ENCODE results near the gene NKX1-1. TPM values are rescaled to one million over a fixed set of nuclear protein-coding genes. Genes with fewer than 3 reads are reported as not detected.

Gene NKX1-1
- total RNA-seq, 6 experiments from 2014 or later = not detected

GRCh38 chr4:1407657-1408333, 1.6 kb upstream of the NKX1-1 start:
- H3K27me3 Mint-ChIP-seq (ENCODE audit: insufficient read depth) = peaks cover 15% of the 10 kb centered on the region
- H3K36me3 Mint-ChIP-seq (ENCODE audit: low read depth) = no peaks in the 10 kb centered on the region
- H3K4me3 Mint-ChIP-seq = no peak overlapping the region
- TF ChIP-seq, protein P1, sequence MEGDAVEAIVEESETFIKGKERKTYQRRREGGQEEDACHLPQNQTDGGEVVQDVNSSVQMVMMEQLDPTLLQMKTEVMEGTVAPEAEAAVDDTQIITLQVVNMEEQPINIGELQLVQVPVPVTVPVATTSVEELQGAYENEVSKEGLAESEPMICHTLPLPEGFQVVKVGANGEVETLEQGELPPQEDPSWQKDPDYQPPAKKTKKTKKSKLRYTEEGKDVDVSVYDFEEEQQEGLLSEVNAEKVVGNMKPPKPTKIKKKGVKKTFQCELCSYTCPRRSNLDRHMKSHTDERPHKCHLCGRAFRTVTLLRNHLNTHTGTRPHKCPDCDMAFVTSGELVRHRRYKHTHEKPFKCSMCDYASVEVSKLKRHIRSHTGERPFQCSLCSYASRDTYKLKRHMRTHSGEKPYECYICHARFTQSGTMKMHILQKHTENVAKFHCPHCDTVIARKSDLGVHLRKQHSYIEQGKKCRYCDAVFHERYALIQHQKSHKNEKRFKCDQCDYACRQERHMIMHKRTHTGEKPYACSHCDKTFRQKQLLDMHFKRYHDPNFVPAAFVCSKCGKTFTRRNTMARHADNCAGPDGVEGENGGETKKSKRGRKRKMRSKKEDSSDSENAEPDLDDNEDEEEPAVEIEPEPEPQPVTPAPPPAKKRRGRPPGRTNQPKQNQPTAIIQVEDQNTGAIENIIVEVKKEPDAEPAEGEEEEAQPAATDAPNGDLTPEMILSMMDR (IDR thresholded peaks at IDR 0.05) = no peak
- no peak for DNase-seq
- H3K4me1 Mint-ChIP-seq (ENCODE audit: low read depth) = no peaks in the 10 kb centered on the region
- peaks cover 4% of the 10 kb centered on the region; the same call in 1 of the 2 replicates for H3K9me3 Mint-ChIP-seq
- H3K27ac Mint-ChIP-seq = no peak overlapping the region

- Mint-ChIP-seq H3K4me1 (ENCODE audit: low read depth) (no peaks in the 10 kb centered on the region), H3K4me3 (no peak overlapping the region), H3K27ac (no peak overlapping the region), H3K27me3 (ENCODE audit: insufficient read depth) (peaks cover 18% of the 10 kb centered on the region), H3K36me3 (ENCODE audit: low read depth) (no peaks in the 10 kb centered on the region), H3K9me3 (peaks cover 4% of the 10 kb centered on the region; the same call in 1 of the 2 replicates)
- TF ChIP-seq, protein P1 (IDR thresholded peaks at IDR 0.05) = no peak
- no peak for DNase-seq
Measured at GRCh38 chr4:1406981-1407656, 877 bp upstream of the NKX1-1 start.

GRCh38 chr4:1405636-1406393, 427 bp downstream of the NKX1-1 start:
- Mint-ChIP-seq H3K36me3 (ENCODE audit: low read depth) (no peaks in the 10 kb centered on the region), H3K4me3 (no peak overlapping the region), H3K4me1 (ENCODE audit: low read depth) (no peaks in the 10 kb centered on the region), H3K27ac (no peak overlapping the region), H3K27me3 (ENCODE audit: insufficient read depth) (peaks cover 16% of the 10 kb centered on the region), H3K9me3 (peaks cover 4% of the 10 kb centered on the region; the same call in 1 of the 2 replicates)
- no peak for DNase-seq
- TF ChIP-seq, protein P1 (IDR thresholded peaks at IDR 0.05) = no peak

GRCh38 chr4:1405254-1405635, 997 bp downstream of the NKX1-1 start:
- peaks cover 16% of the 10 kb centered on the region for H3K27me3 Mint-ChIP-seq (ENCODE audit: insufficient read depth)
- no peaks in the 10 kb centered on the region for H3K4me1 Mint-ChIP-seq (ENCODE audit: low read depth)
- TF ChIP-seq, protein P1 (IDR thresholded peaks at IDR 0.05) = no peak
- DNase-seq = no peak
- peaks cover 4% of the 10 kb centered on the region; the same call in 1 of the 2 replicates for H3K9me3 Mint-ChIP-seq
- no peaks in the 10 kb centered on the region for H3K36me3 Mint-ChIP-seq (ENCODE audit: low read depth)
- H3K4me3 Mint-ChIP-seq = no peak overlapping the region
- H3K27ac Mint-ChIP-seq = no peak overlapping the region

DNA sequence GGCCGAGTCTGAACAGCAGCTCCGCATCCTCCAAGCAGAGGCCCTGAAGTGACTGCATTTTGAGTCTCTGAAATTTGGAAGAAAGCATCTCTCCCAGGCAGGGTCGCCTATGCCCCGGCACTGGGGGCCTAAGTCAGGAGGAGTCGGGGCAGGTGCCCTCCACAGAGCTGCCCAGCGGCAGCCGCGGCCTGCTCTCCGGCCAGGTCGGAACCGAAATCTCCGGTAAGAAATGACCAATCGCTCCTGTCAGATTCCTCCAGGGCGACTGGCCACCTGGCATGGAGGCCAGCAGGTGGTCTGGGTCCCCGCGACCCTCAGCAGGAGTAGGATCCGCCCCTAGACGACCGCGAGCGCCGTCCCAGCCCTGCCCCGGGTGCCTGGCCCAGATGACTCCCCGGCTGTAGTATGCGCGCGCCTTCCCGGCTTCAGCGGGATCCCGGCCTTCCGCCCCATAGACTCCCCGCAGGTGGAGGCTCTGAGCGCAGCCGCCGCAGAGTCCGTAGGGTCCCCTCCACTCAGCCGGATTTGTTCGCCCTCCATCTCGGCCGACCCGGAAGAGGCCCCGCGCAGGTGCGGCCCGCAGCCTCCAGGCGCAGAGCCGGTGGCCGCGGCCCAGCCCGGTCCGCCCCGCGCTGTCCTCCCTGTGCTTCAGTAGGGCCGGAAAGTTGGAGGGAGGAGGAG, 1.5 kb downstream of the NKX1-1 start:
- Mint-ChIP-seq H3K27me3 (ENCODE audit: insufficient read depth) (peaks cover 16% of the 10 kb centered on the region), H3K36me3 (ENCODE audit: low read depth) (no peaks in the 10 kb centered on the region), H3K4me1 (ENCODE audit: low read depth) (no peaks in the 10 kb centered on the region), H3K27ac (no peak overlapping the region), H3K9me3 (peaks cover 4% of the 10 kb centered on the region; the same call in 1 of the 2 replicates), H3K4me3 (no peak overlapping the region)
- no peak for DNase-seq
- TF ChIP-seq, protein P1 (IDR thresholded peaks at IDR 0.05) = no peak

Data from HFFc6 (cell line).